OCI-LY7 (cell line): ENCODE results near the gene ZNF652. TPM values are rescaled to one million over a fixed set of nuclear protein-coding genes. Genes with fewer than 3 reads are reported as not detected.

ENCODE experiments used
- BruUV-seq: library from RNA; stranded (reverse); fragments of 400-500 nt; replicated peaks from 2 replicates; lab custom pipeline; 2021; lab: Mats Ljungman, UMichigan
- CTCF ChIA-PET: fragments of 300-600 bp; sonication (Branson Sonifier 250); formaldehyde crosslinking; loops from one replicate; lab custom pipeline; 2022; ENCODE audit warnings: antibody characterized with exemption; ENCODE audit not compliant: unreplicated experiment; lab: Charles Lee
- POLR2A ChIA-PET: fragments of 300-600 bp; sonication (Branson Sonifier 250); formaldehyde crosslinking; loops from one replicate; lab custom pipeline; 2022; ENCODE audit warnings: antibody characterized with exemption; lab: Charles Lee
- DNase-seq: peaks from one replicate; pipeline ENCODE4 v3.0.0-alpha.2; 2015; ENCODE audit warnings: low spot score
- H2AFZ ChIP-seq: fragments of 200-600 bp; sonication (generic), shearing (Covaris generic); 2 replicates; pipeline ENCODE4 v1.6.1; 2014; ENCODE audit warnings: mild to moderate bottlenecking, antibody characterized with exemption, low read length, moderate library complexity
- H3K27ac ChIP-seq: fragments of 200-600 bp; sonication (generic); 2 replicates; pipeline ENCODE4 v1.5.1; 2014; ENCODE audit warnings: mixed run types, low read depth, mild to moderate bottlenecking, moderate library complexity, low read length, inconsistent platforms; ENCODE audit not compliant: poor library complexity, severe bottlenecking
- H3K36me3 ChIP-seq: fragments of 200-600 bp; sonication (generic); 2 replicates; pipeline ENCODE4 v1.6.1; 2014; ENCODE audit warnings: mild to moderate bottlenecking, antibody characterized with exemption, low read length, moderate library complexity, mixed read lengths; ENCODE audit not compliant: insufficient read depth
- H3K4me1 ChIP-seq: fragments of 200-600 bp; sonication (generic); 2 replicates; pipeline ENCODE4 v1.5.1; 2014; ENCODE audit warnings: mild to moderate bottlenecking, low read length; ENCODE audit not compliant: insufficient read depth, poor library complexity, severe bottlenecking
- H3K4me2 ChIP-seq: fragments of 200-600 bp; sonication (generic); 2 replicates; pipeline ENCODE4 v1.6.1; 2014; ENCODE audit warnings: mild to moderate bottlenecking, low read length
- H3K4me3 ChIP-seq: fragments of 200-600 bp; sonication (generic); 2 replicates; pipeline ENCODE4 v1.5.1; 2014; ENCODE audit warnings: mild to moderate bottlenecking, low read depth, low read length; ENCODE audit not compliant: poor library complexity, severe bottlenecking
- H3K79me2 ChIP-seq: fragments of 200-600 bp; sonication (generic); 2 replicates; pipeline ENCODE4 v1.6.1; 2016; ENCODE audit warnings: low read depth, mild to moderate bottlenecking, low read length, moderate library complexity, mixed read lengths; ENCODE audit not compliant: insufficient read depth
- H3K9me2 ChIP-seq: fragments of 200-600 bp; sonication (generic); 2 replicates; pipeline ENCODE4 v1.6.1; 2016; ENCODE audit warnings: mild to moderate bottlenecking, low read length, mixed read lengths; ENCODE audit not compliant: insufficient read depth
- H3K9me3 ChIP-seq: fragments of 200-600 bp; sonication (generic); 2 replicates; pipeline ENCODE4 v1.6.1; 2014; ENCODE audit warnings: mild to moderate bottlenecking, mixed run types, low read length, mixed read lengths
- H4K20me1 ChIP-seq: fragments of 200-600 bp; sonication (generic); 2 replicates; pipeline ENCODE4 v1.6.1; 2014; ENCODE audit warnings: mild to moderate bottlenecking, antibody characterized with exemption, low read length, moderate library complexity, mixed read lengths; ENCODE audit not compliant: insufficient read depth
- CTCF ChIP-seq: fragments of 200-600 bp; sonication (generic); conservative IDR thresholded peaks from 2 replicates; pipeline ENCODE4 v1.5.1; 2014; ENCODE audit warnings: mild to moderate bottlenecking, antibody characterized with exemption, low read length, moderate library complexity, mixed read lengths
- EZH2phosphoT487 ChIP-seq: fragments of 200-600 bp; sonication (generic); IDR thresholded peaks from 2 replicates; pipeline ENCODE4 v1.6.1; 2018; ENCODE audit warnings: low read depth, borderline replicate concordance, mild to moderate bottlenecking, mixed run types, antibody characterized with exemption, low read length, moderate library complexity, mixed read lengths
- intact Hi-C: fragments of 100-400 bp; cut with micrococcal nuclease; formaldehyde crosslinking; loops from one replicate; pipeline ENCODE4 v1.10.0; 2022; ENCODE audit not compliant: unreplicated experiment
- total RNA-seq, 2 experiments: library from RNA; depleted of rRNA in 1 of 2; stranded (reverse); fragments of >200 nt in 1 of 2; shearing (Covaris generic) in 1 of 2; gene quantifications; 2 replicates each; pipeline ENCODE4 v1.2.3, GENCODE V29; 2014 to 2022

The ZNF652 gene
- total RNA-seq, 2 experiments from 2014 or later: 36.8 to 69.7 TPM

GRCh38 chr17:49291929-49292328 is 70.1 kb downstream of the ZNF652 start:
- ChIA-PET CTCF (no interaction called here), POLR2A (no interaction called here)
- Histone ChIP-seq H3K4me1 (no peaks in the 10 kb centered on the region), H3K9me3 (no peaks in the 10 kb centered on the region), H3K27ac (no peak overlapping the region), H3K4me3 (no peak overlapping the region), H4K20me1 (no peaks in the 10 kb centered on the region), H2AFZ (no peak overlapping the region), H3K9me2 (no peaks in the 10 kb centered on the region), H3K4me2 (no peak overlapping the region), H3K36me3 (peaks cover 16% of the 10 kb centered on the region; the same call in 1 of the 2 replicates), H3K79me2 (no peaks in the 10 kb centered on the region)
- no peak for DNase-seq
- no TSS peak for BruUV-seq
- intact Hi-C loops: loop anchor here (2.0 kb wide), 1 partner anchor 111 kb away; no protein-coding TSS in a partner anchor
- TF ChIP-seq EZH2phosphoT487 (no peak), CTCF (no peak)

GRCh38 chr17:49290690-49291359 is 71.2 kb downstream of the ZNF652 start:
- TF ChIP-seq EZH2phosphoT487 (no peak), CTCF (peak; percentile 84)
- Histone ChIP-seq H3K4me1 (no peaks in the 10 kb centered on the region), H4K20me1 (no peaks in the 10 kb centered on the region), H3K79me2 (no peaks in the 10 kb centered on the region), H3K4me2 (no peak overlapping the region), H3K9me2 (no peaks in the 10 kb centered on the region), H2AFZ (no peak overlapping the region), H3K4me3 (no peak overlapping the region), H3K9me3 (no peaks in the 10 kb centered on the region), H3K27ac (no peak overlapping the region), H3K36me3 (peaks cover 13% of the 10 kb centered on the region; the same call in 1 of the 2 replicates)
- ChIA-PET POLR2A (interaction anchor here (0.7 kb wide), 1 partner anchor 24 kb away, joined by 4 read pairs; no protein-coding TSS in a partner anchor), CTCF (no interaction called here)
- DNase-seq: peak; percentile 41
- intact Hi-C loops: loop anchor here (2.0 kb wide), 1 partner anchor 110 kb away; no protein-coding TSS in a partner anchor
- no TSS peak for BruUV-seq

GRCh38 chr17:49288388-49288787 is 73.7 kb downstream of the ZNF652 start:
- ChIA-PET CTCF (no interaction called here), POLR2A (no interaction called here)
- Histone ChIP-seq H3K36me3 (peaks cover 10% of the 10 kb centered on the region; the same call in 1 of the 2 replicates), H3K27ac (no peak overlapping the region), H3K79me2 (no peaks in the 10 kb centered on the region), H3K9me2 (no peaks in the 10 kb centered on the region), H3K4me3 (no peak overlapping the region), H4K20me1 (no peaks in the 10 kb centered on the region), H3K4me1 (no peaks in the 10 kb centered on the region), H2AFZ (no peak overlapping the region), H3K4me2 (no peak overlapping the region), H3K9me3 (no peaks in the 10 kb centered on the region)
- no peak for TF ChIP-seq CTCF
- no TSS peak for BruUV-seq
- intact Hi-C loops: no loop called here
- DNase-seq: no peak
